ENCODE data around the gene SDF4. TPM values are rescaled to one million over a fixed set of nuclear protein-coding genes. Genes with fewer than 3 reads are reported as not detected.

SDF4 gene
- total RNA-seq, 4 donors from 2014 or later: 51.0 to 94.2 (median 79.4) TPM

- Histone ChIP-seq H3K9me3 (no peaks in the 10 kb centered on the region), H3K27me3 (no peaks in the 10 kb centered on the region), H3K4me3 (no peak overlapping the region), H3K36me3 (no peaks in the 10 kb centered on the region), H3K4me1 (no peaks in the 10 kb centered on the region), H3K27ac (no peak overlapping the region)
- ATAC-seq (no peak), DNase-seq (no peak)
- in situ Hi-C loops (cut with MboI; ENCODE audit: low sequenced_read_pairs in 4 of 4) (no loop called here), intact Hi-C loops (cut with DNase I; ENCODE audit: low total_unique reads) (no loop called here)
- TF ChIP-seq, protein P1, sequence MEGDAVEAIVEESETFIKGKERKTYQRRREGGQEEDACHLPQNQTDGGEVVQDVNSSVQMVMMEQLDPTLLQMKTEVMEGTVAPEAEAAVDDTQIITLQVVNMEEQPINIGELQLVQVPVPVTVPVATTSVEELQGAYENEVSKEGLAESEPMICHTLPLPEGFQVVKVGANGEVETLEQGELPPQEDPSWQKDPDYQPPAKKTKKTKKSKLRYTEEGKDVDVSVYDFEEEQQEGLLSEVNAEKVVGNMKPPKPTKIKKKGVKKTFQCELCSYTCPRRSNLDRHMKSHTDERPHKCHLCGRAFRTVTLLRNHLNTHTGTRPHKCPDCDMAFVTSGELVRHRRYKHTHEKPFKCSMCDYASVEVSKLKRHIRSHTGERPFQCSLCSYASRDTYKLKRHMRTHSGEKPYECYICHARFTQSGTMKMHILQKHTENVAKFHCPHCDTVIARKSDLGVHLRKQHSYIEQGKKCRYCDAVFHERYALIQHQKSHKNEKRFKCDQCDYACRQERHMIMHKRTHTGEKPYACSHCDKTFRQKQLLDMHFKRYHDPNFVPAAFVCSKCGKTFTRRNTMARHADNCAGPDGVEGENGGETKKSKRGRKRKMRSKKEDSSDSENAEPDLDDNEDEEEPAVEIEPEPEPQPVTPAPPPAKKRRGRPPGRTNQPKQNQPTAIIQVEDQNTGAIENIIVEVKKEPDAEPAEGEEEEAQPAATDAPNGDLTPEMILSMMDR (IDR thresholded peaks at IDR 0.05 in 4 of 5, conservative IDR thresholded peaks at IDR 0.05 in 1 of 5): no peak
- no peak for TF ChIP-seq POLR2A (IDR thresholded peaks at IDR 0.05)
These were observed 42.7 kb downstream of the SDF4 start for GRCh38 chr1:1189111-1189510.

GRCh38 chr1:1187938-1188337, 43.9 kb downstream of the SDF4 start:
- TF ChIP-seq POLR2A (IDR thresholded peaks at IDR 0.05): no peak
- TF ChIP-seq, protein P1 (IDR thresholded peaks at IDR 0.05 in 4 of 5, conservative IDR thresholded peaks at IDR 0.05 in 1 of 5): no peak
- Histone ChIP-seq H3K4me1 (no peaks in the 10 kb centered on the region), H3K36me3 (no peaks in the 10 kb centered on the region), H3K9me3 (no peaks in the 10 kb centered on the region), H3K27ac (no peak overlapping the region), H3K4me3 (no peak overlapping the region), H3K27me3 (no peaks in the 10 kb centered on the region)
- in situ Hi-C loops (cut with MboI; ENCODE audit: low sequenced_read_pairs in 4 of 4): no loop called here
- ATAC-seq (no peak), DNase-seq (no peak)
- intact Hi-C loops (cut with DNase I; ENCODE audit: low total_unique reads): no loop called here

DNA sequence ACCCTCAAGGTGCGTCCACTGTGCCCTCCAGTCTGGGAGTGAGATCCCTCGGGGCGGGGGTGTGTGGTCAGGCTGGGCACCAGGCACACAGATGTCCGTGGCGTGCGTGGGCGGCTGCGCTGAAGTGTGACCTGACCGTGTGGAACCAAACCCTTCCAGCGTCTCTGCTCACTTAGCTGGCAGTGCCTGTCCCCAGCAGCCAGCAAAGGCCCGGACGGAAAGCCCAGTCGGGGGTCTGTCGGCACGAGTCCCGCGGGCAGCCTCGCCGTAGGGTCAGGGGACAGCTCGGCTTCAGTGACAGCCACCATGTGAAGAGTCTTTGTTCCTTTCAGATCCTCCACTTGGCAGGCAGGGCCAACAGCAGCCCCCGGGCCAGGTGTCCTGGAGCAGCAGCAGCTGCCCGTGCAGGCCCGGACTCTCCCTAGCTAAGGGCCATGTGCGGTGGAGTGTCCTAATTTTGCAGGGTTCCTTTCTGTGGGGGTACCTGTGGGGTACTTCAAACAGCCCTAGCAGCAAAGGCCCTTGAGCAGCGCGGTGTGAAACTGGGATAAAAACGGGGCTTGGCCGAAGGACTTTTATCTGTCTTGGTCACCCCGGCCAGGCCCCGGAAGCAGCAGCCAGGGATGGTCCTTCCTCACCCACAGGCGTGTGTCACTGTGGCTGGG, 46.6 kb downstream of the SDF4 start:
- in situ Hi-C loops (cut with MboI; ENCODE audit: low sequenced_read_pairs in 4 of 4): no loop called here
- intact Hi-C loops (cut with DNase I; ENCODE audit: low total_unique reads): no loop called here
- TF ChIP-seq, protein P1 (IDR thresholded peaks at IDR 0.05 in 4 of 5, conservative IDR thresholded peaks at IDR 0.05 in 1 of 5): no peak
- TF ChIP-seq POLR2A (IDR thresholded peaks at IDR 0.05): no peak

DNA sequence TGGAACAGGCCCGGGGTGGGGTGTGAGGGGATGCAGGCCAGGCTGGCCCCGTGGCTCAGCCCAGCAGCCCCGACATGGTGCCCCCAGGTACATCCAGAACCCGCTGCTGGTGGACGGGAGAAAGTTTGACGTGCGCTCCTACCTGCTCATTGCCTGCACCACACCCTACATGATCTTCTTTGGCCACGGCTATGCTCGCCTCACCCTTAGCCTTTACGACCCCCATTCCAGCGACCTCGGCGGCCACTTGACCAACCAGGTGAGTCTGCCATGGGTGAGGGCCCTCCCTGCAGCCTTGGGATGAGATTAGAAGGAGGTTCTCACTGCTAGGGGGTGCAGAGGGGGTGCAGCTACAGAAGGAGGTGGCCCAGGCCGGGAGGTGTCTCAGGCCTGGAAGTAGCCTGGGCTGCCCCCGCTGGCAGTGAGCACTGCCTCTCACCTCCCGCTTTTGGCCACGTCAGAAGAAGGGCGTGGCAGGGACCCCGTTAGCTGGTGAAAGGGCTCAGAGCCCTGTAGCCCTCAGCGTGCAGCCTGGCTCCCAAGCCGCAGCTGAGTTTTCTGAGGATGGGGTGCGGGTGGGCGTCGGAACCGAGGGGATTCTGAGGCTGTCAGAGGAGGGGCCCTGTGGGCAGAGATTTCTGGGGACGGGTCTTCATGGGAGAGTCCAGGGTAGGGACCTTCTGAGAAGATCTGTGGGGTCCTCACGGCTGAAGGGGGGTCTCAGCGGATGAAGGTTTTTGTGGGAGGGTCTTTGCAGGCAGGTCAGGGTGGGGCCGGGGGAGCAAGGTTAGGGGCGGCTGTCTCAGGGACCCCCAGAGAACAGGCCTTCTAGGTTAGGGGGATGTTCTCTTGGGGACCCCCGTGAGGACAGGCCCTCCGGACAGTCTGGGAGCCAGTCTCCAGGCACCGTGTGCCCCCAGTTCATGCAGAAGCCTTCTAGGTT, 47.7 kb downstream of the SDF4 start:
- peaks cover 0 to 3% (median under 1%) of the 10 kb centered on the region in 3 donors for H3K27me3 ChIP-seq
- intact Hi-C loops (cut with DNase I; ENCODE audit: low total_unique reads): no loop called here

More for the DNA sequence above, 46.6 kb downstream of the SDF4 start:
- no peak for ATAC-seq
- Histone ChIP-seq H3K9me3 (no peaks in the 10 kb centered on the region), H3K4me1 (no peaks in the 10 kb centered on the region), H3K27me3 (no peaks in the 10 kb centered on the region), H3K4me3 (no peak overlapping the region), H3K27ac (no peak overlapping the region), H3K36me3 (no peaks in the 10 kb centered on the region)
- DNase-seq: no peak

More for the DNA sequence above, 47.7 kb downstream of the SDF4 start:
- Histone ChIP-seq H3K27ac (no peak overlapping the region), H3K9me3 (no peaks in the 10 kb centered on the region), H3K4me1 (no peaks in the 10 kb centered on the region), H3K36me3 (no peaks in the 10 kb centered on the region), H3K4me3 (no peak overlapping the region)
- ATAC-seq: no peak
- TF ChIP-seq POLR2A (IDR thresholded peaks at IDR 0.05): no peak
- TF ChIP-seq, protein P1 (IDR thresholded peaks at IDR 0.05 in 4 of 5, conservative IDR thresholded peaks at IDR 0.05 in 1 of 5): no peak
- in situ Hi-C loops (cut with MboI; ENCODE audit: low sequenced_read_pairs in 4 of 4): no loop called here
- no peak for DNase-seq

Data from gastrocnemius medialis (tissue), 4 donors.